Omental fat pad (tissue), 4 donors: ENCODE results near the gene ZNF407. TPM values are rescaled to one million over a fixed set of nuclear protein-coding genes. Genes with fewer than 3 reads are reported as not detected.
"Not testable (repeated sequence)": the region's sequence is repeated elsewhere in the genome, so short reads cannot be mapped to it uniquely, and the experiment has no call there.

Source experiments
- ATAC-seq: fragments of 150-250 bp; one replicate; pipeline ENCODE4 v1.9.1; 2016; ENCODE audit warnings: mild to moderate bottlenecking, moderate library complexity; ENCODE audit not compliant: low FRiP score
- DNase-seq: peaks from one replicate; pipeline ENCODE4 v3.0.0-alpha.2; 2019; ENCODE audit warnings: low spot score
- CTCF ChIP-seq, 3 donors: fragments of 450-650 bp; IDR thresholded peaks; one replicate each; pipeline ENCODE4 v1.5.1; 2016 to 2017; ENCODE audit warnings: antibody characterized with exemption in 3 of 3, mild to moderate bottlenecking in 3 of 3, moderate library complexity in 2 of 3
- total RNA-seq, 4 donors: library from RNA; depleted of rRNA; stranded (reverse); fragments of >200 nt; gene quantifications; one replicate each; pipeline ENCODE4 v1.1.0, GENCODE V29; 2016

The ZNF407 gene
- total RNA-seq, 4 donors from 2014 or later = 13.4 to 26.7 (median 19.7) TPM

GRCh38 chr18:75101916-75102315, 504.2 kb downstream of the ZNF407 start:
- no peak for ATAC-seq
- DNase-seq = no peak
- TF ChIP-seq CTCF (IDR thresholded peaks at IDR 0.05) = no peak

GRCh38 chr18:75104029-75104428, 506.4 kb downstream of the ZNF407 start:
- not testable (repeated sequence) for DNase-seq

GRCh38 chr18:75104483-75104882, 506.8 kb downstream of the ZNF407 start:
- no peak for ATAC-seq
- DNase-seq = no peak
- no peak for TF ChIP-seq CTCF (IDR thresholded peaks at IDR 0.05)

More at GRCh38 chr18:75104029-75104428, 506.4 kb downstream of the ZNF407 start:
- not testable (repeated sequence) for ATAC-seq

- no peak for TF ChIP-seq CTCF (IDR thresholded peaks at IDR 0.05)
- no peak for ATAC-seq
- no peak for DNase-seq
Measured at GRCh38 chr18:75105551-75106254, 508.0 kb downstream of the ZNF407 start.

- TF ChIP-seq CTCF (IDR thresholded peaks at IDR 0.05) = no peak
- ATAC-seq (no peak), DNase-seq (no peak)
Measured at GRCh38 chr18:75106746-75107145, 509.1 kb downstream of the ZNF407 start.

GRCh38 chr18:75107196-75107930, 509.7 kb downstream of the ZNF407 start:
- DNase-seq (no peak), ATAC-seq (no peak)
- no peak for TF ChIP-seq CTCF (IDR thresholded peaks at IDR 0.05)

GRCh38 chr18:75107931-75108276, 510.2 kb downstream of the ZNF407 start:
- ATAC-seq (no peak), DNase-seq (no peak)
- no peak for TF ChIP-seq CTCF (IDR thresholded peaks at IDR 0.05)
